Cardiac fibroblast (primary cell): ENCODE data around the gene UNC50.

Experiments used
- DNase-seq, 2 donors: peaks; one replicate each; pipeline versions ENCODE4 v3.0.0 to v3.0.0-alpha.2; 2010; ENCODE audit warnings: low read depth in 2 of 2
- H3K4me3 ChIP-seq, 2 donors: replicated peaks in 1 of 2; 1 replicate in 1 of 2; 2 replicates in 1 of 2; pipeline ENCODE4 v1.5.1; 2011; ENCODE audit warnings: low read depth in 2 of 2, low read length in 2 of 2, mild to moderate bottlenecking in 2 of 2, moderate library complexity in 1 of 2
- CTCF ChIP-seq: IDR thresholded peaks from one replicate; pipeline ENCODE4 v1.5.1; 2011; ENCODE audit warnings: low read depth, mild to moderate bottlenecking, low read length, inconsistent platforms

UNC50 gene

DNA sequence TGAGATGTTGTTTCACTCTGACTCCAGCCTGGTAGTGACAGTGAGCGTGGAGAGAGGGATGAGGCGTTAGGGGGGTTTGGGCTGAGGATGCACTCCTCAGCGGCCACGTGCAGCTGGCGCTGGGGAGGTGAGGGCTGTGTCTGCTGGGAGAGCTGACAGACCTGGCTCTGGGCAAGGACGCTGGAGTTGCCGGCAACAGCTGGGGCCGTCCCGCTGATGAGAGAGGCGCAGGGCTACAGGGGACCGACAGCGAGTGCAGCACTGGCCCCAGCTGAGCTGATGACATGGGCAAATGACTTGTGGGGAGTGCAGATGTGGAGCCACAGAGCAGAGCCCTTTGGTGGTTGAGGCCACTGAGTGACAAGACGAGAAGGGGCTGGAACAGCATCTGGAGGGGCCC lies 38.5 kb upstream of the UNC50 start:
- TF ChIP-seq CTCF: no peak
- no peak for DNase-seq
- H3K4me3 ChIP-seq: no peak overlapping the region

DNA sequence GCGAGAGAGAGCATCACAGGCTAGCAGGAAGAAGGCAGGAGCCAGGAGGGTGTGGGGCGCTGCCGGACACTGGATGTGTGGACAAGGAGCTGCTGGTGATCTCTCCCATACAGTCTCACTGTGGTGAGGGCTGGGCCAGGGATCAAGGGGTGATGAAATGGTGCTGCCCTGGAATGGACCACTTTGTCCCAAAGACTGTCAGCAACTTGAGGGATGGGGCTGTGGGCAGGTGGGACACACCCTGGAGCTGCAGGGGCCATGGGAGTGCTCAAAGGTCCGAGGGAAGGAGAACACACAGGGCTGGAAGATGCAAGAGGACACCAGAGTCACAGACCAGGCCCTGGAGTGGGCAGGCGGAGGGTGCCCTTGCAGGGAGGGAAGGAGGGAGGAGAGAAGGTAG lies 38.0 kb upstream of the UNC50 start:
- no peak for TF ChIP-seq CTCF
- no peak for DNase-seq
- H3K4me3 ChIP-seq: no peak overlapping the region

GRCh38 chr2:98571121-98571701 lies 37.2 kb upstream of the UNC50 start:
- H3K4me3 ChIP-seq: no peak overlapping the region
- TF ChIP-seq CTCF: no peak
- no peak for DNase-seq

DNA sequence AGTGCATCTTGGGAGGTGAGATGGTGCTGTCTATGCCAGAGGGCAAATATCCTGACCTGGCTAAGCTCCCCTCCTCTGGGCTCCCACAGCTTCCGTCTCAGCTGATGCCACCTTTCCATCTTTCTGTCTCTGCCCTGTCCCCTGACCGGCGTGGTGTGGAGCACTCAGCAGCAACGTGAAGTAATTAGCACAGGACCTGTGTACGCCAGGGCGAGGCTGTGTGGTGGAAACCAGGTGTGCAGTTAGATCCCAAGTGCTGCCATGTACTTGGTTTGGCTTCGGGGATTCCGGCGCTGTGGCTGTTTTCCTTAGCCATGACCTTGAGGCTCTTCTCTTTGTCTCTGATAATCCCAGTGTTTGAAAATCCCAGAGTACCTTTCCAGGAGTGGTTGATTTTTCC lies 36.6 kb upstream of the UNC50 start:
- H3K4me3 ChIP-seq: no peak overlapping the region
- no peak for TF ChIP-seq CTCF
- DNase-seq: no peak

GRCh38 chr2:98572211-98572610 lies 36.2 kb upstream of the UNC50 start:
- no peak for TF ChIP-seq CTCF
- no peak for DNase-seq
- no peak overlapping the region for H3K4me3 ChIP-seq

DNA sequence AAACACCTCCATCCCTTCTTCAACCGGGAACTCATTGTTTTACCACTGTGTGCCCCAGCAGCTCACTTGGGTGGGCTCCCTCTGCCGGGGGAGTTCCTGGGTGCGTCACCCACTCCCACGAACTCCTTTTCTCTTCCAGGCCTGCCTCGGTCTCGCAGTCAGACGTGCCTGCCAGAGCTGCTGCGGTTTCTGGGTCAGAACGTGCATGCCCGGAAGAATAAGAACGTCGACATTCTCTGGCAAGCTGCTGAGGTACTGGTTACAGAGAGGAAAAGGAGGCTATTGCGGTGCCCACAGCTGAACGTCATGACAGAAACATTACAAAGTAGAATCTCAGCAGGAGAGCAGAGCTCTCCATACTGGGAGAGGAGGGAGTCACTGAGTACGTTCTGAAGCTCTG lies 35.7 kb upstream of the UNC50 start:
- no peak overlapping the region for H3K4me3 ChIP-seq
- DNase-seq: peak; percentile 33 to 34
- TF ChIP-seq CTCF: no peak

- DNase-seq: no peak
- H3K4me3 ChIP-seq: no peak overlapping the region
- no peak for TF ChIP-seq CTCF
Measured at GRCh38 chr2:98573426-98573825, 35.0 kb upstream of the UNC50 start.
